HepG2 (cell line): ENCODE data around the gene APRT. TPM values are rescaled to one million over a fixed set of nuclear protein-coding genes. Genes with fewer than 3 reads are reported as not detected.

ENCODE experiments used
- FOXC1 ChIP-seq: sonication (generic); formaldehyde crosslinking; IDR thresholded peaks from 2 replicates; pipeline ENCODE4 v1.8.0; 2022; ENCODE audit warnings: mild to moderate bottlenecking, missing genetic modification reagents, borderline replicate concordance
- MBNL3 ChIP-seq: fragments of 250-450 bp; sonication (Bioruptor Pico); conservative IDR thresholded peaks from 2 replicates; pipeline ENCODE4 v1.8.0; 2022; ENCODE audit warnings: mild to moderate bottlenecking, inconsistent platforms
- MIXL1 ChIP-seq: IDR thresholded peaks from 2 replicates; pipeline ENCODE4 v1.6.1; 2016
- NRL ChIP-seq: sonication (generic); formaldehyde crosslinking; IDR thresholded peaks from 2 replicates; pipeline ENCODE4 v1.5.0; 2020; ENCODE audit warnings: missing genetic modification reagents, mild to moderate bottlenecking, moderate library complexity, borderline replicate concordance
- SATB2 ChIP-seq: sonication (generic); formaldehyde crosslinking; IDR thresholded peaks from 2 replicates; pipeline ENCODE4 v1.5.0; 2020; ENCODE audit warnings: missing genetic modification reagents
- SMAD3 ChIP-seq: sonication (generic); formaldehyde crosslinking; IDR thresholded peaks from 2 replicates; pipeline ENCODE4 v1.4.0; 2020; ENCODE audit warnings: missing genetic modification reagents
- SMC3 ChIP-seq: IDR thresholded peaks from 2 replicates; pipeline ENCODE4 v1.6.1; 2011; ENCODE audit warnings: low read length, improper control_type of control experiment
- SNAI1 ChIP-seq: sonication (generic); formaldehyde crosslinking; IDR thresholded peaks from 2 replicates; pipeline ENCODE4 v1.5.0; 2020; ENCODE audit warnings: mild to moderate bottlenecking, missing genetic modification reagents, borderline replicate concordance
- SRSF4 ChIP-seq: fragments of 200-400 bp; formaldehyde crosslinking; IDR thresholded peaks from one replicate; pipeline ENCODE4 v1.6.1; 2018; ENCODE audit warnings: mild to moderate bottlenecking, low read depth, low read length, moderate library complexity; ENCODE audit not compliant: poor library complexity, severe bottlenecking
- ZFP82 ChIP-seq: sonication (generic); formaldehyde crosslinking; IDR thresholded peaks from 2 replicates; pipeline ENCODE4 v1.5.1; 2020; ENCODE audit warnings: mild to moderate bottlenecking, missing genetic modification reagents, borderline replicate concordance
- ZNF577 ChIP-seq: sonication (generic); formaldehyde crosslinking; IDR thresholded peaks from 2 replicates; pipeline ENCODE4 v1.4.0; 2020; ENCODE audit warnings: mild to moderate bottlenecking, low read depth, missing genetic modification reagents, borderline replicate concordance
- ZNF605 ChIP-seq: sonication (generic); formaldehyde crosslinking; IDR thresholded peaks from 2 replicates; pipeline ENCODE4 v1.8.0; 2022; ENCODE audit warnings: mild to moderate bottlenecking, missing genetic modification reagents
- ZNF737 ChIP-seq: sonication (generic); formaldehyde crosslinking; IDR thresholded peaks from 2 replicates; pipeline ENCODE4 v1.5.0; 2020; ENCODE audit warnings: missing genetic modification reagents, mild to moderate bottlenecking, borderline replicate concordance
- polyA plus RNA-seq, 8 experiments: library from polyadenylated mRNA; depleted of rRNA in 3 of 8; stranded (reverse) in 7 of 8; unstranded in 1 of 8; fragments of >200 nt; fragmentation: Illumina TruSeq in 4 of 8; extraction: Trizol in 4 of 8; gene quantifications; 2 replicates each; pipeline versions ENCODE4 v1.2.1 to v1.2.3, GENCODE V29; 2011 to 2016; ENCODE audit warnings: low read depth in 4 of 8, missing spikeins in 1 of 8, mixed read lengths in 1 of 8; ENCODE audit not compliant: insufficient read depth in 1 of 8
- total RNA-seq, 5 experiments: library from RNA; depleted of rRNA; stranded (reverse); fragments of >200 nt; fragmentation: Illumina TruSeq; extraction: Trizol; gene quantifications; 2 replicates each; pipeline ENCODE4 v1.2.3, GENCODE V29; 2016; ENCODE audit warnings: low read depth in 1 of 5
- TF ChIP-seq, protein P1 (sequence below): sonication (generic); formaldehyde crosslinking; IDR thresholded peaks from 2 replicates; pipeline ENCODE4 v1.5.0; 2020; ENCODE audit warnings: mild to moderate bottlenecking, missing genetic modification reagents, moderate library complexity
- TF ChIP-seq, protein P2 (sequence below): sonication (generic); formaldehyde crosslinking; IDR thresholded peaks from 2 replicates; pipeline ENCODE4 v1.5.0; 2020; ENCODE audit warnings: mild to moderate bottlenecking, missing genetic modification reagents
- TF ChIP-seq, protein P3 (sequence below): IDR thresholded peaks from 2 replicates; pipeline ENCODE4 v1.6.1; 2016
- TF ChIP-seq, protein P4 (sequence below): sonication (generic); formaldehyde crosslinking; IDR thresholded peaks from 2 replicates; pipeline ENCODE4 v1.4.0; 2020; ENCODE audit warnings: missing genetic modification reagents
- TF ChIP-seq, protein P5 (sequence below): sonication (generic); formaldehyde crosslinking; IDR thresholded peaks from 2 replicates; pipeline ENCODE4 v1.4.0; 2020; ENCODE audit warnings: missing genetic modification reagents; ENCODE audit errors: not compliant biosample characterization
- TF ChIP-seq, protein P6 (sequence below): IDR thresholded peaks from 2 replicates; pipeline ENCODE4 v1.6.1; 2016; ENCODE audit warnings: low read depth, control low read depth

Gene APRT
- total and polyA plus RNA-seq, 2 of the 13 experiments (the other 11 are each of a cell fraction or from before 2014, with no cell fraction given), result 155 to 242 TPM

DNA sequence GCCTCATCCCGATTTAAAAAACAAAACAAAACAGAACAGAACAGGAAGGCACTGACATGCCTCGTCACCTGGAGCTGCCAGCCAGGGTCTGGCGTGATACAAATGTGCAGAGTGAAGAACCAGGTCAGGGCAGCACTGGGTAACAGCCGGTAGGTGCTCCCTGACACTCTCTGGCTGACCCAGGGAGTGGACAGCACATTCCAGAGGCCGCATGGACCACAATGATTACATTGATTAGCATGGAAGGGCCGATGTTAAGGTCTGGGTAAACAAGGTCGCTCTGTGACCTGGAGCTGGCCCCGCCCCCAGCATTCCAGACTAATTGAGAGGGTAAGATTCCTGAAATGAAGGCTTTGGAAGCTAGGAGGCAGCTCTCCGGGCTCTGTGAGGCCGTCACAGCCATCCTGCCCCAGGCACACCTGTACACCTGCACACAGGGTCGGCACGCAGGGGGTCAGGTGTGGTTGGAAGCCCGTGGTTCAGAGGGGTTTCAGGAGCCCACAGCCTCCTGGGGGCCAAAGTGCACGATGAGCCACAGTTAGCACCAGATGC, 48.1 kb downstream of the APRT start (continued):
- TF ChIP-seq, protein P1, sequence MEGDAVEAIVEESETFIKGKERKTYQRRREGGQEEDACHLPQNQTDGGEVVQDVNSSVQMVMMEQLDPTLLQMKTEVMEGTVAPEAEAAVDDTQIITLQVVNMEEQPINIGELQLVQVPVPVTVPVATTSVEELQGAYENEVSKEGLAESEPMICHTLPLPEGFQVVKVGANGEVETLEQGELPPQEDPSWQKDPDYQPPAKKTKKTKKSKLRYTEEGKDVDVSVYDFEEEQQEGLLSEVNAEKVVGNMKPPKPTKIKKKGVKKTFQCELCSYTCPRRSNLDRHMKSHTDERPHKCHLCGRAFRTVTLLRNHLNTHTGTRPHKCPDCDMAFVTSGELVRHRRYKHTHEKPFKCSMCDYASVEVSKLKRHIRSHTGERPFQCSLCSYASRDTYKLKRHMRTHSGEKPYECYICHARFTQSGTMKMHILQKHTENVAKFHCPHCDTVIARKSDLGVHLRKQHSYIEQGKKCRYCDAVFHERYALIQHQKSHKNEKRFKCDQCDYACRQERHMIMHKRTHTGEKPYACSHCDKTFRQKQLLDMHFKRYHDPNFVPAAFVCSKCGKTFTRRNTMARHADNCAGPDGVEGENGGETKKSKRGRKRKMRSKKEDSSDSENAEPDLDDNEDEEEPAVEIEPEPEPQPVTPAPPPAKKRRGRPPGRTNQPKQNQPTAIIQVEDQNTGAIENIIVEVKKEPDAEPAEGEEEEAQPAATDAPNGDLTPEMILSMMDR (CRISPR knock-in tag), result peak; percentile 71
- TF ChIP-seq SATB2 (CRISPR knock-in tag) (no peak), FOXC1 (CRISPR knock-in tag) (no peak; the same call in 1 of the 2 replicates), MIXL1 (CRISPR knock-in tag) (peak; percentile 99), NRL (CRISPR knock-in tag) (no peak), ZNF605 (CRISPR knock-in tag) (no peak), SNAI1 (CRISPR knock-in tag) (no peak), ZFP82 (CRISPR knock-in tag) (no peak), ZNF577 (CRISPR knock-in tag) (no peak), MBNL3 (CRISPR knock-in tag) (no peak), SMC3 (peak; percentile 66), SMAD3 (CRISPR knock-in tag) (peak; percentile 61; the same call in 1 of the 2 replicates), ZNF737 (CRISPR knock-in tag) (no peak), SRSF4 (no peak)
- TF ChIP-seq, protein P2, sequence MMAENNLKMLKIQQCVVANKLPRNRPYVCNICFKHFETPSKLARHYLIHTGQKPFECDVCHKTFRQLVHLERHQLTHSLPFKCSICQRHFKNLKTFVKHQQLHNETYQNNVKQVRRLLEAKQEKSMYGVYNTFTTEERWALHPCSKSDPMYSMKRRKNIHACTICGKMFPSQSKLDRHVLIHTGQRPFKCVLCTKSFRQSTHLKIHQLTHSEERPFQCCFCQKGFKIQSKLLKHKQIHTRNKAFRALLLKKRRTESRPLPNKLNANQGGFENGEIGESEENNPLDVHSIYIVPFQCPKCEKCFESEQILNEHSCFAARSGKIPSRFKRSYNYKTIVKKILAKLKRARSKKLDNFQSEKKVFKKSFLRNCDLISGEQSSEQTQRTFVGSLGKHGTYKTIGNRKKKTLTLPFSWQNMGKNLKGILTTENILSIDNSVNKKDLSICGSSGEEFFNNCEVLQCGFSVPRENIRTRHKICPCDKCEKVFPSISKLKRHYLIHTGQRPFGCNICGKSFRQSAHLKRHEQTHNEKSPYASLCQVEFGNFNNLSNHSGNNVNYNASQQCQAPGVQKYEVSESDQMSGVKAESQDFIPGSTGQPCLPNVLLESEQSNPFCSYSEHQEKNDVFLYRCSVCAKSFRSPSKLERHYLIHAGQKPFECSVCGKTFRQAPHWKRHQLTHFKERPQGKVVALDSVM, result peak; percentile 66; the same call in 1 of the 2 replicates
- TF ChIP-seq, protein P3, sequence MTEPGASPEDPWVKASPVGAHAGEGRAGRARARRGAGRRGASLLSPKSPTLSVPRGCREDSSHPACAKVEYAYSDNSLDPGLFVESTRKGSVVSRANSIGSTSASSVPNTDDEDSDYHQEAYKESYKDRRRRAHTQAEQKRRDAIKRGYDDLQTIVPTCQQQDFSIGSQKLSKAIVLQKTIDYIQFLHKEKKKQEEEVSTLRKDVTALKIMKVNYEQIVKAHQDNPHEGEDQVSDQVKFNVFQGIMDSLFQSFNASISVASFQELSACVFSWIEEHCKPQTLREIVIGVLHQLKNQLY (CRISPR knock-in tag), result peak; percentile 91
- TF ChIP-seq, protein P4, sequence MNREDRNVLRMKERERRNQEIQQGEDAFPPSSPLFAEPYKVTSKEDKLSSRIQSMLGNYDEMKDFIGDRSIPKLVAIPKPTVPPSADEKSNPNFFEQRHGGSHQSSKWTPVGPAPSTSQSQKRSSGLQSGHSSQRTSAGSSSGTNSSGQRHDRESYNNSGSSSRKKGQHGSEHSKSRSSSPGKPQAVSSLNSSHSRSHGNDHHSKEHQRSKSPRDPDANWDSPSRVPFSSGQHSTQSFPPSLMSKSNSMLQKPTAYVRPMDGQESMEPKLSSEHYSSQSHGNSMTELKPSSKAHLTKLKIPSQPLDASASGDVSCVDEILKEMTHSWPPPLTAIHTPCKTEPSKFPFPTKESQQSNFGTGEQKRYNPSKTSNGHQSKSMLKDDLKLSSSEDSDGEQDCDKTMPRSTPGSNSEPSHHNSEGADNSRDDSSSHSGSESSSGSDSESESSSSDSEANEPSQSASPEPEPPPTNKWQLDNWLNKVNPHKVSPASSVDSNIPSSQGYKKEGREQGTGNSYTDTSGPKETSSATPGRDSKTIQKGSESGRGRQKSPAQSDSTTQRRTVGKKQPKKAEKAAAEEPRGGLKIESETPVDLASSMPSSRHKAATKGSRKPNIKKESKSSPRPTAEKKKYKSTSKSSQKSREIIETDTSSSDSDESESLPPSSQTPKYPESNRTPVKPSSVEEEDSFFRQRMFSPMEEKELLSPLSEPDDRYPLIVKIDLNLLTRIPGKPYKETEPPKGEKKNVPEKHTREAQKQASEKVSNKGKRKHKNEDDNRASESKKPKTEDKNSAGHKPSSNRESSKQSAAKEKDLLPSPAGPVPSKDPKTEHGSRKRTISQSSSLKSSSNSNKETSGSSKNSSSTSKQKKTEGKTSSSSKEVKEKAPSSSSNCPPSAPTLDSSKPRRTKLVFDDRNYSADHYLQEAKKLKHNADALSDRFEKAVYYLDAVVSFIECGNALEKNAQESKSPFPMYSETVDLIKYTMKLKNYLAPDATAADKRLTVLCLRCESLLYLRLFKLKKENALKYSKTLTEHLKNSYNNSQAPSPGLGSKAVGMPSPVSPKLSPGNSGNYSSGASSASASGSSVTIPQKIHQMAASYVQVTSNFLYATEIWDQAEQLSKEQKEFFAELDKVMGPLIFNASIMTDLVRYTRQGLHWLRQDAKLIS (CRISPR knock-in tag), result peak; percentile 57; the same call in 1 of the 2 replicates
- TF ChIP-seq, protein P5, sequence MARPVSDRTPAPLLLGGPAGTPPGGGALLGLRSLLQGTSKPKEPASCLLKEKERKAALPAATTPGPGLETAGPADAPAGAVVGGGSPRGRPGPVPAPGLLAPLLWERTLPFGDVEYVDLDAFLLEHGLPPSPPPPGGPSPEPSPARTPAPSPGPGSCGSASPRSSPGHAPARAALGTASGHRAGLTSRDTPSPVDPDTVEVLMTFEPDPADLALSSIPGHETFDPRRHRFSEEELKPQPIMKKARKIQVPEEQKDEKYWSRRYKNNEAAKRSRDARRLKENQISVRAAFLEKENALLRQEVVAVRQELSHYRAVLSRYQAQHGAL (CRISPR knock-in tag), result no peak
- TF ChIP-seq, protein P6, sequence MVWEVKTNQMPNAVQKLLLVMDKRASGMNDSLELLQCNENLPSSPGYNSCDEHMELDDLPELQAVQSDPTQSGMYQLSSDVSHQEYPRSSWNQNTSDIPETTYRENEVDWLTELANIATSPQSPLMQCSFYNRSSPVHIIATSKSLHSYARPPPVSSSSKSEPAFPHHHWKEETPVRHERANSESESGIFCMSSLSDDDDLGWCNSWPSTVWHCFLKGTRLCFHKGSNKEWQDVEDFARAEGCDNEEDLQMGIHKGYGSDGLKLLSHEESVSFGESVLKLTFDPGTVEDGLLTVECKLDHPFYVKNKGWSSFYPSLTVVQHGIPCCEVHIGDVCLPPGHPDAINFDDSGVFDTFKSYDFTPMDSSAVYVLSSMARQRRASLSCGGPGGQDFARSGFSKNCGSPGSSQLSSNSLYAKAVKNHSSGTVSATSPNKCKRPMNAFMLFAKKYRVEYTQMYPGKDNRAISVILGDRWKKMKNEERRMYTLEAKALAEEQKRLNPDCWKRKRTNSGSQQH (CRISPR knock-in tag), result 0 out of 2 replicates have a peak, but pooled peaks have one; percentile 35
